Activated CD4-positive, alpha-beta T cell treated with anti-CD3 and anti-CD28 coated beads for 24 hours (primary cell): ENCODE results near the gene STK11IP.

ENCODE experiments used
- DNase-seq, 2 donors: peaks; one replicate each; pipeline ENCODE4 v3.0.0-alpha.2; 2020; ENCODE audit warnings: low read depth in 2 of 2

STK11IP gene

DNA sequence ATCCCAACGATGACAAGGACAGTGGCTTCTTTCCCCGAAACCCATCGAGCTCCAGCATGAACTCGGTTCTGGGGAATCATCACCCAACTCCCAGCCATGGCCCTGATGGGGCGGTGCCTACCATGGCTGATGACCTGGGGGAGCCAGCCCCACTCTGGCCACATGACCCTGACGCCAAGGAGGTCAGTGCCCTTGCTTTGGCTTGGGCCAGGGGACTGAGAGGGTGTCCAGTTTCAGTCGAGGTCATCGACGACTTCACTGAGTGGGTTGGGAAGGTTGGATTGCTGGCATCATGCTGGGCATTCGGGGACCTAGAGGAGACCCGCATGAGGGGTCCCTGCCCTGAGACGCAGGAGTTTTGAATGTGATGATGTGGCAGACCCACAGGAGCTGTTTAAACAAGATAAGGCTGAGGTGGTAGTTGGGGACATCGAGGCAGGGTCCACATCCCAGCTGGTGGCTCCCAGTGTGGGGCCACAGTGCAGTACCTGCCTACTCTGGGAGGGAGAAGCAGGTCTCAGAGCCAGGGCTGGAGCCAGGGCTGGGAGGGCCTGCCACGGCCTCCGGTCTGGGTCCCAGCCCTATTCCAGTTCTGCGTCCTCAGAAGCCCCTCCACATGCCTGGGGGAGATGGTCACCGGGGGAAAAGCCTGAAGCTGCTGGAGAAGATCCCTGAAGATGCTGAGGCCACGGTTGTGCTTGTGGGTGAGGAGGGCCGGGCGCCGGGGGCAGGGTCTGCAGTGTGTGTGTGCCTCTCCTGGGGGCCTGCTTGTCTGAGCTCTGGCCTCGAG lies 35.8 kb downstream of the STK11IP start:
- DNase-seq: no peak

DNA sequence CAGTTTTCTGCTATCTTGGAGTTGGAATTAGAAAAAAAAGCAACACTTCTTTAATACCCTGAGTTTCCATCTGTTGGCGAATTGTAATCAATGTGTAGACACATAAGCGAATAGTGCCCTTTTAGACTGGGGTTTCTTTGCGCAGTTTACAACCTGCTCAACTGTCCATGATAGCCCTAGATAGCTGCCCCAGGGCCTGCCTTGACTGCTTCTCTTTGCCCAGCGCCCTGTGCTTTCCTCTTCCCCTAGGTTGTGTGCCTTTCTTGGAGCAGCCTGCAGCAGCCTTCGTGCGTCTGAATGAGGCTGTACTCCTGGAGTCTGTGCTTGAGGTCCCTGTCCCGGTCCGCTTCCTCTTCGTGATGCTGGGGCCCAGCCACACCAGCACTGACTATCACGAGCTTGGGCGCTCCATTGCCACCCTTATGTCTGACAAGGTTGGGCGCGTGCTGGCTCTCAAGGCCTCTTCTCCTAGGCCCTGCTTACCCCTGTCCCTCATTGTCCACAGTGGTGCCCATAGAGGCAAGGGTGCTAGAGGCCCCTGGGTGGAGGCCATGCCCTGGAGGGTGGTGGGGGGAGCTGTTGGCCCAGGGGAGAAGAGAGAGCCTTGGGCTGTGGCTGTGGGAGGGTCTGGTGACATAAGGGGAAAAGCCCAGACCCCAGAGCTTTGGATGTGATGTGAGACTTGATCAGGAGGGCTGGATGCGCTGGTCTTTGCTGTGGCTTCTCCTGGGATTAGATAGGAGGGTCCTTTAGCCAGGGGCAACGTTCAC lies 36.7 kb downstream of the STK11IP start:
- DNase-seq: no peak

DNA sequence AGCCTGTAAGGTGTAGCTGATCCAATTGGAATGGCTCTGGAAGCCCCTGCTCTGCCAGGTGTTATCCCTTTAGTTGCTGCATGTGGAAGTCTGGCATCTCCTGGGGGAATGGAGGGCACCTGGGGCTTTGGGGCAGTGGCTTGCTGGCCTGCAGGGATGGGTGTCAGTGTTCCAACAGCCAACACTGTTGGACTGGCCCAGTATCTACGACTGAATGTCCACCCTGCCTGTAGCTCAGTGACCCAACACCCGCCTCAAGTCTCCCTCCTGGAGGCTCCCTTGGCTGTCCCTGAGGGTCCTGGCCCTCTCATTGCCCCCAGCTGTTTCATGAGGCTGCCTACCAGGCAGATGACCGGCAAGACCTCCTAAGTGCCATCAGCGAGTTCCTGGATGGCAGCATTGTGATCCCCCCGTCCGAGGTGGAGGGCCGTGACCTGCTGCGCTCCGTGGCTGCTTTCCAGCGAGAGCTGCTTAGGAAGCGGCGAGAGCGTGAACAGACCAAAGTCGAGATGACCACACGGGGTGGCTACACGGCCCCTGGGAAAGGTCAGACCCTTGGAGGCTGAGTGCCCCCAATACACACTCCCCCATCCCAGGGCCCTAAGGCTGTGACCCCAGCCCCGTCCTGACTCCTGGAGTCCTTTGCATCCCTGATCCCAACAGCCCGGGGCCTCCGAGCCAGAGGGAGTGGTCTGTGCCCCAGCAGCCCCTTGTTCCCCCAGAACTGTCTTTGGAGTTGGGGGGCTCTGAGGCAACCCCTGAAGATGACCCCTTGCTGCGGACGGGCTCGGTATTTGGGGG lies 37.5 kb downstream of the STK11IP start:
- DNase-seq: no peak

DNA sequence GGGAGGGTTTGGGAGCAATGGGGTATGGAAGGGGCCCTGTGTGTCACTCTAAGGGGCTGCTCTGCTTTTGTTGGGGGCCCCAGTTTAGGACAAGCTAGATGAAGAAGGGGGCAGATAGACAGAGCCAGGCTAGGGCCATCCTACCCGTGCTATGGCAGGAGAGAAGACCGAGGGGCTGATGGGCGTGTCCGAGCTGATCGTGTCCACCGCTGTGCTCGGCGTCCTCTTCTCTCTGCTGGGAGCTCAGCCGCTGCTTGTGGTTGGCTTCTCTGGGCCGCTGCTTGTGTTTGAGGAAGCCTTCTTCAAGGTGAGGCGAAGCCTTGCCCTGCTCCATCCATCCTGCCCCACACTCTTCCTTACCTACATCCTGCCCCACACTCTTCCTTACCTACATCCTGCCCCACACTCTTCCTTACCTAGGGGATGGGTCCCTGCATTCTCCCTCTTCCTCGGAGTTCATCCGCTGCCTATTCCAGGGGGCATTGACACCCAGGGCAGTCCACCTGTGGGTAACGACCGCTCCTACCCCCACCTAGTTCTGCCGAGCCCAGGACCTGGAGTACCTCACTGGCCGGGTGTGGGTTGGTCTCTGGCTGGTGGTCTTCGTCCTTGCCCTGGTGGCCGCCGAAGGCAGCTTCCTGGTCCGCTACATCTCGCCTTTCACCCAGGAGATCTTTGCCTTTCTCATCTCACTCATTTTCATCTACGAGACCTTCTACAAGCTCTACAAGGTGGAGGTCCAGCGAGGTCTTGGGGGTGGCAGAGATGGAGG lies 38.7 kb downstream of the STK11IP start:
- DNase-seq: no peak

DNA sequence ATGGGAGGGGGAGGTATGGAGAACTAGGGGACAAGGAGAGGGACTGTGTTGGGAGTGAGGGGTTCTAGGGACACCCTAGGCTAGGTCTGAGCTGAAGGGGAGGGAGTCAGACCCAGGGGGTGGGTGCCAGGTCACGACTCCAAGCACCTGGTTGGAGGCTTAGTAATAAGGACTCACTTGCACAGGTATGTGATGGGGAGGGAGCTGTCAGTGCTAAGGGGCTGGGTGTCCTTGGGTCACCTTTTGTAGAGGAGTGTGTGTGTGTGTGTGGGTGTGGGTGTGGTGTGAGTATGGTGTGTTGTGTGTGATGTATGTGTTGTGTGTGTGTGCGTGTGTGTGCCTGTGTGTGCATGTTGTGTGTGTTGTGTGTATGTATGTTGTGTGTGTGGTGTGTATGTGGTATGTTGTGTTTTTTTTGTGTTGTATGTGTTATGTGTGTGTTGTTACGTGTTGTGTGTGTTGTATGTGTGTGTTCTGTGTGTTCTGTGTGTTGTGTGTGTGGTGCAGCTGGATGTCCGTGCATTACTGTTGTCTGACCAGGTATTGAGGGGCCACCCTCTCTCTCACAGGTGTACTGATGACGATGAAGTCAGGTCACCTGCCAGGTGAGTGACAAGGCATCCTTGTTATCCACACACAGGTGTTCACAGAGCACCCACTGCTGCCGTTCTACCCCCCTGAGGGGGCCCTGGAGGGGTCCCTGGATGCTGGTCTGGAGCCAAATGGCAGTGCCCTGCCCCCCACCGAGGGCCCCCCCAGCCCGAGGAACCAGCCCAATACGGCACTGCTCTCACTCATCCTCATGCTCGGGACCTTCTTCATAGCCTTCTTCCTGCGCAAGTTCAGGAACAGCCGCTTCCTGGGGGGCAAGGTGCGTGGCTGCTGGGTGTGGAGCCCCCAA lies 39.5 kb downstream of the STK11IP start:
- no peak for DNase-seq

DNA sequence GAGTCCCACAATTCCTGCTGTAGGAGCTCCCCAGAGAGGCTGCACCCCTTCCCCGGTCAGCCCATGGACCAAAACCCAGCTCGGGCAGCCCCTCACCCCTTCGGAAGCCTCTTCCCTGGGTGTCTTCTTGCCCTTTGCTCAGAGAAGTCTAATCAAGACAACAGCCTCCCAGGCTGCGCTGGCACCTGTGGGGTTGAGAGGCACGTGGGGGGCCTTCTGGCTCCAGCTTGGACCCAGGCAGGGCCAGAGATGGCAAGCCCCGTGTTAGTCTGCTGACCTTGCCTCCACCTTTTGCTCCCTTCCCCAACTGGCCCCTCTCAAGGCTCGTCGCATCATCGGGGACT lies 40.2 kb downstream of the STK11IP start:
- DNase-seq: no peak

DNA sequence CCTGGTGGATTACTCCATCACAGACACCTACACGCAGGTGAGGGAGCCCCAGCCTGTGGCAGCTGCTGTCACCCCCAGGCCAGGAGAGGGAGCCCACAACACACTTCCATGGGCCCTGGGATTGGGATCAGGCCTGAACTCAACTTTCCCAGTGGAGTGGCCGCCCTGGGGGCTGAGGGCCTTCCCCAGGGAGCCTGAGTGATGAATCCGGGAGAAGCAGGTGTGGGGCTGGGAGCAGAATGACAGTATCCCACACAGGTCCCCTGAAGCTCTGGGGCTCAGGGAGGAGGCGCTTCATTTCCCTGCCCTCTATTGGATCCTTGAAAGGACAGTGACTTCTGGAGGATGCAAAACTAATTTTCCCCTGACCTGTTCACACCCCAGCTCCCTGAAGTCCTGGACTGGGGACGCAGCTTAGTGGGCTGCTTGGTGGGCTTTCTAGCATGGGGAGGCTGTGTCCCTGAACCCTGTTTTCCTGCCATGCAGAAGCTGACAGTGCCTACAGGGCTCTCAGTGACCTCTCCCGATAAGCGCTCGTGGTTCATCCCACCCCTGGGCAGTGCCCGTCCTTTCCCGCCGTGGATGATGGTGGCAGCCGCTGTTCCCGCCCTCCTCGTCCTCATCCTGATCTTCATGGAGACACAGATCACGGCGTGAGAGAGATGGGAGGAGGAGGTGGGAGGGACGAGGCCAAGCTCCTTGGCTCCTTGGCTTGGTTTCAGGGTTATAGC lies 40.7 kb downstream of the STK11IP start:
- no peak for DNase-seq

DNA sequence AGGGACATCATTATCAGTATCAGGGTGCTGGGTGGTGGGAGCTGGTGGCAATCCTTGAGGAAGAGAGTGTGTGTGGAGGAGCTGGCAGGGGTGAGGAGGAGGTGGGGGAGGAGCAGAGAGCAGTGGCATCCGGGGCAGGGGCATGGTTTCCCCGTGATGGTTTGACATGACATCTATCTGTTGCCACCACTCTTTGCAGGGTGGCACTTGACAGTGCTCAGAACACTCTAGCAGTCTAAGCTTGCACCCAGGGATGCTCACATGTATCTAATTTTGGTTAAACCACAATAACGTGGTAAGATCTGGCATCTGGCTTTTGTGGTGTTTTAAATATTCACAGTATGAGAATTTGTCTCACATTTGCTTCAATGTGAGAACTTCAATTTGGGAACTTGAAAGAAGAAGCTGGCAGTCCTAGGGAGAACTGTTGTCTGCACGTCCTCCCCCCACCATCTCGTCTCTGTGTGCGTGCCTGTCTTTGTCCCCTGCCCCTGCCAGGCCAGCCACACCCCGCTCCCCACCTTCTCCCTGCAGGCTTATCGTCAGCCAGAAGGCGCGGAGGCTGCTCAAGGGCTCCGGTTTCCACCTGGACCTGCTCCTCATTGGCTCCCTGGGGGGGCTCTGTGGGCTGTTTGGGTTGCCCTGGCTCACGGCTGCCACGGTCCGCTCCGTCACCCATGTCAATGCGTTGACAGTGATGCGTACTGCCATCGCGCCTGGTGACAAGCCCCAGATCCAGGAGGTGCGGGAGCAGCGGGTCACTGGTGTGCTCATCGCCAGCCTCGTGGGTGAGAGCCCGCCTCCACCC lies 41.5 kb downstream of the STK11IP start:
- DNase-seq: no peak

DNA sequence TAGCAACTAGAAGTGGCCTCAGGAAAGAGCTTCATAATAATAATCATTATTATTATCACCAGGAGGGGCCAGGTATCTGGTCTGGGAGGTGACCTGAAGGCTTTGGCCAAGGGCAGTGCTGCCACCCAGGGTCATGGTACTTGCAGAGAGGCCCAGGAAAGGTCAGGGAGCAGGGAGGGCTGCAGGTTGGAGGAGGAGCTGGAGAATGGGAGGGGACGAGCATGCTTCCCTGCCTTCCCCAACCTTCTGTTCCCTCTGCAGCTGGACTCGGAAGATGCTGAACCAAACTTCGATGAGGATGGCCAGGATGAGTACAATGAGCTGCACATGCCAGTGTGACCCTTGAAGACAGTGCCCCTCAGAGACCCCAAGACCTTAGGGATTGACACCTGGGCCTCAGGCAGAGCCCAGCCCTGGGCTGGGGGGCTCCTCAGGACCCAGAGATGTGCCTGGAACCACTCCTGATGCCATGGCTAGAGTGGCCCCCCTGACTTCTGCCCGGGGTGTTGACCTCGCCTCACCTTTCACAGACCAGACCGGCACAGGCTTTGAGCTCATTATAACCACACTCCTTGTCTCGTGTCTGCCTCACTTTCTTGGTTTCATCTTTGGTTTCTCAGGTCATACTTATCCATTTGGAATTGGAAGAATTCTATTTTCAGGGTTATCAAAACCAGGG lies 43.9 kb downstream of the STK11IP start:
- no peak for DNase-seq

DNA sequence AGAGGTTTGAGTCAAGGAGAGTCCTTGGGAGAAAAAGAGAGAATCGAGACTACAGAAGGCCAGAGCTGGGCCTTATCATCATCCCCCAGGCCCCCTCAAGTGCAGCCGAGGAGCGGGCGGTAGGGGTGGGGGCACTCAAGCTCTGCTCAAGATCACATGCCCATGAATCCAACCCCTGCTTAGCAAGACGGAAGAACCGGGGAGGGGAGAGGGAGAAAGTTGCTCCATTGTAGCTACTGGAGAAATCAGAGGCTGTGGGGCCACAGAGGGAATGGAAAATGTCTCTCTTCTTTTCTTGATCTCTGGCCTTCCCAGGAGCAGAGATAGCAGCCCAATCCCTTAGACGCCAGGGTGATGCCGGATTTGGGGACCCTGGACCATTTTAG lies 44.4 kb downstream of the STK11IP start:
- DNase-seq: no peak

DNA sequence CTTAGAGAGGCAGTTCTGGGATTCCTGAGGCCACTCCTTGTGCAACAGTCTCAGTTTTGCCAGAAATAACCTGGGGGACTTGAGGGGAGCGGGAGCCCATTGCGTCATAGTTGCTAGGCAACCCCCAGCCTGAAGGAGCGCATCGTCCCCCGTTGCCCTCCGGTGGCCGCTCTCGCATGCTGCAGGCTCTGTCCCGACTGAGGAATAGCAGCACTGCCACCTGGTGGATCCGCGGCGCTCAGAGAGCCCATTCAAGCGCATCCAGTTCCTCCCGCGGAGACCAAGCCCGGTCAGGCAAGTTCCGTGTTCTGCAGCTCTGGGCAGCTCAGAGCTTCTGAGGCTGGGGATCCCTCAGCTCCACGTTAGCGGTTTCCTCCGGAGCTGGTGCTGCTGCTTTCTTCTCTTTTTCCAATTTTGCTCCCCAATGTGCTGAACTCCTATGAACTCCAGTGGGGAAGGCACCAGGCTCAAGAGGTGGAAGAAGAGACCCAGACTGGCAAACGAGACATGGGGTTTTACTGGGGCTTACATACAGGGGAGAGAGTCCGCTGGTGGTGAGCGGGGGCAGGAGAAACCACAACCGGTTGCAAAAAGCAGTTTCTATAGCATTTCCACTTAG lies 44.9 kb downstream of the STK11IP start:
- peak; percentile 80 to 88 for DNase-seq

DNA sequence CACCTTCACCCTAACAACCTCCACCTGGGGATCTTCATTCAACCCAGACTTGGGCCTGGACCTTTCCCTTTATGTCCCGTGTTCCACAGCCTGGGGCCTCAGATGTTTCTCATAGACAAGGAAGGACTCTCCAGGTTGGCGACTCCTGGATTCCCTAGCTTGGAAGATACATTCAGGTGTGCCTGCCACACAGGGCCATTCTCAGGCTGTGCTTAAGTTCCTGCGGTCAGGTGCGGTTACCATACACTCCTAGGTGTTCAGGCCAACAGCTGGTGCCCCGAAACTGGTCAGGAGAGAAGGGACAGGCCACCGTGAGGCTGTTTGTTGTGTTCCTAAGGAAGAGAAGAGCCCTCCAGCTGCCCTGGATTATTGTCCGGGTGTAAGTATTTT lies 45.4 kb downstream of the STK11IP start:
- no peak for DNase-seq

DNA sequence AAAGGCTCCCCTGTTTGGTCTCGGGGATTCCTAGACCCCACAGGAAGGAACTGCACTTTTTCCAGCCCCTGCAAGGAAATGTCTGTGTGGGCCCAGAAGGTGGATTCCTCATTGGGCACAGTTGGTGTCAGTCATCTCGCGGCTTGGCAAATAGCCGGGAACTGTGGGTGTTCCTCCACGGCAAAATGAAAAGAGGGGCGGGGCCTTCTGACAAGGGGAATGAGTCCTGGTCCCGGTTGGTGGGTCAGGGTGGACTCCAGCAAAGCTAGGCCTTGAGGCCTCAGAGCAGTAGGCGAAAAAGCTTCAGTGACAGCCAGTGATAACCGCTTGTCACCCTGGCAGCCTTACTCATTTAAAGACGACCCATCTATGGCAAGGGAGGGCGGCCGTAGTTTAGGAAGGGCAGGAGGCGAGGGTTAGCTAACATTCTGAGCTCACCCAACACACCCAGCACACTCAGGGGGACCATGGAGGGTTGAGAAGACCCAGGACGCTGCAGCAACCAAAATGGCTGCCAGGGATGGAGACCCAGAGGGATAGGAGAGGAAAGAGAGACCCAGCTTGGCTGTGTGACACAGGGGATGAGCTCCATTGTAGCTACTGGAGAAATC lies 46.2 kb downstream of the STK11IP start:
- no peak for DNase-seq

DNA sequence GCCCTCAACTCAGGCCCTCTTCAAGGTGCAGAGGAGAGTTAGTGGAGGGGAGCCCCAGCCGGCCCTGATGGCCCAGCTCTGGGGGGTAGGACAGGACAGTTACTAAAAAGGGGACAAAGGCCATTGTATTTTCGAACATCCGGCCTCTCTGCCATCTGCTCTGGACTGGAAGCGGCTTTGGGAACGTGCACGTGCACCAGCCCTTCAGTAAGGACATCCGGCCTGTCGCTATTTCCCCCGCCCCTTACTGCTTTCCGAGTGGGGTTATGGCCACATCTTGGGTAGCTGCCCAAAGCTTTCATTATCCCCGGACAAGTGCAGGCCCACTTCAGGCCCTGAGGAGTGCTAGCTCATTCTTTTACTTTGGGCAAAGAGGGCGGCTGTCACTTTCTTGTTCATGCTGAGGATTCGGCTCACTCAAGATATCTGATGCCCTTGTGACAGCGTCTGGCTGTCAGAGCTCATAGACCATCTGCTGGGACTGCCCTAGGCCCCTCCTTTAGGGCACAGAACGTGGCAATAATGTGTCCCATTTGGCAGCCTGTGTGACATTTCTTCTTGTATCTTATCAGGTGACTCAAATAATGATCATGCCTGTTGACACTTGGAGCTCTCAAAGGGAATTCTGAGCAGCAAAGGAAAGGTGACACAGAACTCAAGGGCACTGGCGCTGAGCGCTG lies 47.3 kb downstream of the STK11IP start:
- DNase-seq: no peak

DNA sequence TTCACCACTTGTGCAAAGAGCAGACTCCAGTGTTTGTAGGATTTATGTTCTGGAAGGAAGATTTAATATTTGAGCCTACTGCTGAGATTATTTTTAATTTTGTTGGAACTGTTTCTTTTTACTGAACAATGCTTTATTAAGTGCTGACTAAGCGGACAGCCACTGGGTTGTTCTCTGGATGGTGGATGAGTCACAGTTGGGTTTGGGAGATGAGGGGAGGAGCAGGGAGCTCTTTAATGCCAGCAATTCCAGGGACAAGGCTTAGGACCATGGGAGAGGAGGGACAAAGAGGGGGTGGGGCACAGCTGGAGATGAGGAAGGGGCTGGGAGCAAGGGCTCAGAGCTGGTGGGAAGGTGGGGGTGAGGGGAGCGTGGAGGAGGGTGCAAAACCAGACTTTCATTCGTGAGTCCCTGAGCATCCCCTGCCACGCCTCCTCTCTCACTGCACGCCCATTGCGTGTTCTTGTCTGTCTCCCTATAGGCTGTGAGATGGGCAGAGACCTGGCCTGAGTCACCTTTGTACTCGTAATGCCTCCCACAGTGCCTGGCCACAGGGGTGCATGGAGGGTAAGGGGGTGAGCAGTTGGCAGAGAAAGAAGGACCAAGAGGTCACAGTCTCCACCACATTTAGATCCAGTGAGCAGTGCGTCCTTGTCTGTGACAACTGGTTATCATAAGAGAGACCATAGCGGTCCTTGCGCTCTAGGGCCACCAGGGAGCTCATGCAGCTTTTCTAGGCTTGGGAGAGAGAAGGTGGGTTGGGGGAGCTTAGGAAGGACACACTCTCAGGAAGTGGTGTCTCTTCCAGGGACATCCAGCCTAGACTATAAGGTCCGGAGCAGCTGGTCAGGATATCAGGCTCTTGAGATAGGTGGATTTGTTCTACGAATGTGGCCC lies 48.2 kb downstream of the STK11IP start:
- no peak for DNase-seq

DNA sequence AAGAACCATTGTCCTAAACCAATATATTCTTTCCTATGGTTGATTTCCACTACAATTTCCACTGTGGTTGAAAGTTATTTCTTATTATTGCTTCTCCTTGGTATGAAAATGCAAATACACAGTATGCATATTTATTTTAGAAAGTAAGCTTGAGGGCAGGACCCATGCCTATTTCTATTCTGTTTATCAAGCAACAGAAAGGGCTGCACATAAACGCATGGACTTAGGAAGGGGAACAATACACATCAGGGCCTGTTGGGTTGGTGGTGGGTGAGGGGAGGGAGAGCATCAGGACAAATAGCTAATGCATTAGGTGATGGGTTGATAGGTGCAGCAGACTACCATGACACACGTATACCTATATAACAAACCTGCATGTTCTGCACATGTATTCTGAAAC lies 50.5 kb downstream of the STK11IP start:
- DNase-seq: no peak
